GM21360 (cell line): ENCODE data around the gene ITM2C.

Experiments used
- ATAC-seq: cut with Tn5 transposase; IDR thresholded peaks from one replicate; pipeline ENCODE4 v1.9.1; 2021; ENCODE audit warnings: mild to moderate bottlenecking, moderate library complexity; ENCODE audit not compliant: unreplicated experiment

ITM2C gene

DNA sequence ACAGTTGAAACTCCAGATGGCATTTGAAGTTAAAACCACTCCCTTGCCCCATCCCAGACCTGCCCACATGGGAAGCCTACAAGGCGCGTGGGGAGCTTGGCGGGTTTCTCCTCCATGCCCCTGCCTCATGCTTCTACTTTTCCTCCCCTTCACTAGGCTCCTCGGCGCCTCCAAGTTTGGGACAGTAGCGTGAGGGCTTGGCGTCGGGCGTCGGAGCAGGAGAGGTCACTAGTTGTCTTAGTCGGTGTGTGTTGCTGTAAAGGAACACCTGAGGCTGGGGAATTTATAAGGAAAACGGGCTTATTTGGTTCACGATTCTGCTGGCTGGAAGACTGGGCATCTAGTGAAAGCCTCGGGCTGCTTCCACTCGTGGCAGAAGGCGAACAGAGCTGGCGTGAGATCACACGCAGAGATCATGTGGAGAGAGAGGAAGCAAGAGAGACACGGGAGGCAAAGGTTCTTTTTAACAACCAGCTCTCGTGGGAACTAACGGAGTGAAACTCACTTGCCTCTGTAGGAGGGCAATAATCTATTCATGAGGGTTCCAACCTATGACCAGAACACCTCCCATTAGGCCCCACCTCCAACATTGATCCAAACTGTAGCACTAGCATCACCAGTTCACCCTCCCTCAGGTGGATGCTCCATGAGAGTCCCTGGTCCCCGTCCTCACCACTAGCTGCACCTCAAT is 25.3 kb downstream of the ITM2C start:
- ATAC-seq: no peak

DNA sequence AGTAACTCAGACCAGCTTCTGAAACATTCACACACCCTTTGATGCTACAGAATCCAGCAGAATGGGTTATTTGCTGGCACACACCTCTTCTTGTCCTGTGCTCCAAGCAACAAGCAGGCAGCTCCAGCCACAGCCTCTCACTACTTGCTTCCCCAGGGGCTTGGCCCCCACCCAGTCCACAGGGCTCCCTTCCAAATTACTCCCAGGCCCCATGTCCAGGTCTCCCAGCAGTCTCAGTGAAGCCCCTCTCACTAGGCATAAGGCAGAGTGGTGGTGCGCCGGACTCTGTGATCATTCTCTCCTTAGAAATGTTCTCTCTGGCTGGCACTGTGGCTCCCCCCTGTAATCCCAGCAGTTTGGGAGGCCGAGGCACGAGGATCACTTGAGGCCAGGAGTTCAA is 25.9 kb downstream of the ITM2C start:
- no peak for ATAC-seq

DNA sequence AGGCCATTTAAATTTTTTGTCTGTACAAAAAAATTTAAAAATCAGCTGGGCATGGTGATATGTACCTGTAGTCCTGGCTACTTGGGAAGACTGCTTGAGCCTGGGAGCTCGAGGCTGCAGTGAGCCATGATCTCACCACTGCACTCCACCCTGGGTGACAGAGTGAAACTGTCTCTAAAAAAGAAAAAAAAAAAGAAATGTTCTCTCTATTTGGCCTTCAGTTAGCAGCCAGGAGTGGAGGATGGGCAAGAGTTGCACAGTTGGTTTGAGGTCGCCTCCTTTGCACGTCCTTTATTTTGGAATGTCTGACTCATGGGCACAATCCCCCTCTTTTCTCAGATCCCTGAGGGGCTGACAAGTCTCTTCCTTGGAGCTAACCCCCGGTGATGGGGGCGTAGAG is 26.3 kb downstream of the ITM2C start:
- no peak for ATAC-seq

DNA sequence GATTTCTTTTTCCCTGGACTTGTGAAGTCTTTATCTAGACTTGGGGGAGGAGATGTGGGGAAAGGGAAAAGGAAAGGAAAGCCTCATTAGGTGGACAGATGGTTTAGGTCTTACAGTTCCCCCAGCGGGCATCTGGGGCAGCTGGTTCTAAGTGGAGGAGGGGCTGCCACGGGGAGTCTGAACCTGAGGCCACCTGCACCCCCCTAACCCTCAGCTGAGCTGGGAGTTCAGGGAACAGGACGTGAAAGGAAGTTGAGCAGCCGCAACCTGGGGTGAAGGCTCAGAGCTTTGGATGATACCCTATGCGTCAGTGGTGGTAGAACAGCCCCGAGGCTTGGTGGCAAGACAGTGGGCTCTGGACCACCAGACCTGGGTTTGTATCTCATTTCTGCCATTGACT is 26.8 kb downstream of the ITM2C start:
- ATAC-seq: no peak

DNA sequence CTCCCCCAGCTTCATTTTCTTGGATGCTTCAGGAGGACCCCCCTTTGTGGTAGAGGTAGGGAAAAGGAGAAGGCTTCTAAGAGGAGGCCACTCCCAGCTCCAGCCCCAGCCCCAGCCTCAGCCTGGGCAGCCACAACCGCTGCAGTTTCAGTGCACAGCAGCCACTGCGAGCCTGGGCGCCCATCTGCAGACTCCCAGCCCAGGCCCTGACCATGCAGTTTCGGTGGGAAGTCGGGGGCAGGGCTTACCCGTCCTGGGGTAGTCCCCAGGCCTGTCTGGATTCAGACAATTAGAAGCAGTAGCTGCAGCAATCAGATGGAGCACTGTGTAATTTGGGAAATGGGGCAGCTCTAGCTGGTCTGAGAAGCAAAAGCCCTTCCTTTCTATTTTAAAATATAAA is 28.6 kb downstream of the ITM2C start:
- ATAC-seq: peak; percentile 70

DNA sequence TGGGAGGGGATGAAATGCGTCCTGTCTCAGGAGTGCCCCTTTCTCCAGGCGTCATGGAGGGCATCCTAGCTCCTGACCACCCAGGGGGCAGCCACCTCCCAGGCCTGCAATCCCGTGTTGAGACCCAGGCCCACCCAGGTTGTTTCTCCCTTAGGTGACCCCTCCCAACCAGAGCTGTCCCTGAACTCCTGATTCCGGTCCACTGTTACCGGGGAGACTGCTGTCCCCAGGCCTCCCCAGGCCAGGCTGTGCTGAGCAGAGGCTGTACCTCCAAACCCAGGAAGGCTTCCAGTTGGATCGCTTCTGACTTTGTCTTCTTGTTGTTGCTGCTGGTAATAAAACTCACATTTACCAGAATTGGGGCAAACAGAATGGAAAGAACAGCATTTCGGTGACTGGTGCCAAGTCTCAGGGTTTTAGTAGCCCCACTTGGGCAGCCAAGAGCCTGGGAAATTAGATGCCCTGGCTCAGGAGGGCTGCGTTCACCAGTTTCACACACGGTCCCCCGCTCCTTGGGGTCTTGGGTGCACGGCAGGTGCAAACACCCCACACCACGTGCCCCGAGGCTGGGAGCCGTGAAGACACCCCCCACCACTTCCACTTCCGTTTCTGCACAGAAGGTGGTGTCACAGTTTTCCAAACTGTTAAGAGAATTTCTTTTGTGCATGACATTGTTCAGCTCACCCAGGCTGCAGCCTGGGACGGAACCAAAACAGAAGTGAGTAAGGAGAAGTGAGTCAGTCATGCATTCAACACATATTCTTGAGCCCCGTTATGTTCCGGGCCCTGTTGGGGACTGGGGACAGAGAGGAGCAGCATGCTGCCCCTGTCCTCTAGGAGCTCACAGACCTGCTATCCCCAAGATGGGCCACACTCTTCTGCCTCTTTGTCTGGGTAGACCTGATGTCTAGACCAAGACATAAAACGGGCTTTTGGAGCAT is 29.4 kb downstream of the ITM2C start:
- no peak for ATAC-seq

DNA sequence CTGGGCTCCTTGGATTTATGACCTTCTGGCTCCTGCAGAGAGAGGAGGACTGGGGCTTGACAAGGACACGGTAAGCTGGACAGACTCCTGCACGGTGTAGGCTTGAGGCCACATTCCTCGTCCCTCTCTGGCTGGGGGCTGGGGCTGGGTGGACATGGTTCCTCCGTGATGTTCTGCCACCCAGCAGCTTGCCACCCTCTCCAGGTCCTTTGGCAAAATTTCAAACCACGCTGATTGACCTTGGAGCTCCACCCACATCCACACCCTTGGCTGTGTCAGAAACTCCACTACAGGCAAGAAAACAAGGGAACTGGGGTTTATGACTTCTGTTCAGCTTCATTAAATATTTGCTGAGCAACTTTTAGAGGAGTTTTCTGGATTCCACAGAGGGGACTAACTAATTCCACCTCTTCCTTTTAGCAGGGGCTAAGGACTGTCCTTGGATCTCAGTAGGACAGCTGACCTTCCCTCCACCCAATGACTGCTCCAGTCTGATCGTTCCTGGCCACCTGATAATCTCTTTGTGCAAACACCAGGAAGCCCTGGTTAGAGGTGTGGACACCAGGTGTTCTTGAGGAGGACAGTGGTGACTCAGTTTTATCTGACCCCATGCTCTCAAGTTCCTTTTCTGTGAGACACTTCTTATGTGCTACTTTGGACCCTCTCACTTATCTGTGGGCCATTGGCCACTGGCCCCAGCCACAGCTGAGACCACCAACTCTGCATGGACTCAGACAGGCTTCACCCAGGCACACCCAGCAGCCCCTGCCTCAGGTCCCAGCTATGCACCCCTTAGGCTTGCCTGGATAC is 31.0 kb downstream of the ITM2C start:
- no peak for ATAC-seq

DNA sequence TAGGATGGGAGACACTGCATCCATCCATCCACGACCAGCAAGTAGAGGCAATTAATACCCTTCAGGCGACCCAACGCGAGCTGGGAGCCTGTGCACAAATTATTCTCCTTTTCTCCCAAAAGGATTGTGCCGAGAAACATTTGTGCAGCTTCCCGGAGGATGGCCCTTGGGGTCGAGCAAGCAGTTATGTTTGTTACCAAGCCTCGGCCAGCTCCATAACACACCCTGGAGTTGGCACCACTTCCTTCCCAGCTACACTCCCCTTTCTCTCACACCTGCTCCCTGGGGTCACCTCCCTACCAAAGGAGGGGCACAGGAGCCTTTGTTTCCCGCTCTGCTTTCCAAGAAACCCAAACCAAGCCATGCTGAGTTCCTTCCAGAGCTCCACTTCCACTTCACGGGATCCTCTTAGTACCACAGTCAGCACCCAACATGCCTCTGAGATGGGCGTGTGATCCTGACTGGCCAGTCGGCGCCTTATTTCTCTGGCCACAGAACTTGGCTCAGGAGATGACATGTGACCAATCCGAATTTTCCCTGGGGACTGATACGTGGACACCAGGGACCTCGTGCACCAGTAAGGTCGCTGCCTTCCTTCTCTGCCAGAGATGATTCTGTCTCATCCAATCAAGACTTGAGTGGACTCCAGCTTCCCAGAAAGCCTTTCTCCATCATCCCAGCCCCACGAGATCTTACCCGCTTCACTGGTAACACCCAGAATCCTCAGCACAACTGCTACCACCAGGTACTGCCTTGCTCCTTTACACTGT is 31.8 kb downstream of the ITM2C start:
- ATAC-seq: no peak

DNA sequence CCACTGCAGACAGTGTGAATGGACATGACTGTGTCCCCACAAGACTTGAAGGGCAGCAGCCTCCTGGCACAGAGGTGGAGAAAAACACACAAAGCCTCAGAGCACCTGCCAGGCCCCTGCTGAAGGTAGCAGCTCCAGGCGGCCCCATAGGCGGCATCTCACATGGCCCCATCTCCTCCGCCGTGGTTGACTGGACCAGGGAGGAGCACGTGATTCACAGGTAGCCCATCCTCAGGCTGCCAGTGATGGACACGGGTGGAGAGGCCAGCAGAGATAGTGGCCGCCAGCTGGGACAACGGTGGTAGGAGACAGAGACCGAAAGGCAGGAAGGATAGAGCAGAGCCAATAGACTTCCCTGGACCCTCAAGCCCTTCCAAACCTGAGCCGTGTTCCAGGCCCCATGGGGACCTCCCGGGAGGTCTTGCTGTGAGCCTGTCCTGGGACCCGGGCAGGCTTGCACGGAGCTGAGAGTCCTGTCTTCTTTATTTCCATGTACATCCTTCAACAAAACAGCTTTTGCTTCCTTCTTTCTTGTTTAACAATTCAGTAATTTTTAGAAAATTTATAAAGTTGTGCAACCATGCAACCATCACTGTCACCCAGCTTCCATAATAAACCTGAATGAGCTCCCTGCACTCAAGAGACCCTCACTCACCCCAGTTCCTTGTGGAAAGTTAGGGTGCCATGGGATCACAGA is 33.4 kb downstream of the ITM2C start:
- ATAC-seq: no peak

DNA sequence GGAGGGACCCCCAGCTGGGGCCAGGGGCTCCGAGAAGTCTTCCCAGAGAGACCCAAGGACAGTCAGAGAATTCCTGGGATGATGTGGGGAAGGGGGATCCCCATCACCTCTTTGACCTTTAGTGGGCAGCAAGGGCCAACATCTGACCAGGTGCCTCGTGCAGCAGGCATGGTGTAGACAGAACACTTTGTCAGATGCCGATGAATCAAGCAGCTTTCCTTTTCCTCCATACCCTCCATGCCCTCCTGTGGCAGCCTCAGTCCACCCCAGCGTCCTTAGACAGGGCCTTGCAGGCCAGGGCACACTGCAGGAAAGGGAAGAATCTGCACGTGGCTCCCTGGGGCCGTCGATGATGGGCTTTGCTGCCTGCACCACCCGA is 34.0 kb downstream of the ITM2C start:
- no peak for ATAC-seq

DNA sequence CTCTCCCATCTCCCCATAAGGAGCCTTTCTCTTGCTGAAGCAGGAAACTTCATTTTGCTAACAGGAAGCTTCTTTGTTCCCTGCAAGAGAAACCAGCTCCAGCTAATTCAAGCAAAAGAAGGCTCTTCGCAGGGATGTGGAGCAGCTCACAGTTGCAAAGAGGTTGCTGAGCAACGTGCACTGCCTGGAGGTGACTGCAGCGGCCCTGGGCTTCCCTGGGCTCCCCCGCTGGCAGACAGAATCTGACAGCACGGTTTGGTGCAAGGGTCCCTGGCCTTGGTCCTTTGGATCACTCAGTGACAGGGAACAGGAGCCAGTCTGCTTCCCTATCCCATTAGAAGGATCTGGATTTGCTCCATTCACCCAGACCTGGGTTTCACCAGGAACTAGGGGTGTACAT is 34.5 kb downstream of the ITM2C start:
- ATAC-seq: no peak

DNA sequence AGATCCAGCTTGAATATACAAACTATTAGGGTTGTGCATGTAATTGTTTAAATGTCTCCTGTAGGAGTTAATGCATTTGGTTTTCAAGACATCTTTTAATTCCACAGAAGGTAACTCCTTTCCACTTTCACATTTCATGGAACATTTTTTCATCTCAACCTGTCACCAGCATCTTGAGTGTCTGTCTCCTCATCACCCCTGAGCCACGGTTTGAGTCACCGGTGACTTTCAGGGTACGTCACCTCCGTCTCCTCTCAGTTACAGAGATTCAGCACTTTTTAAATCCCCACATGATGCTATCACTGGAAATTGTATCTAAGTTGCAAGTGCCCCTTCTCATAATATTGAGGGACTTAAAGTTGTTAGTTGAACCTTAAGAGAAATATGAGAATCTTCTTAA is 35.0 kb downstream of the ITM2C start:
- no peak for ATAC-seq

DNA sequence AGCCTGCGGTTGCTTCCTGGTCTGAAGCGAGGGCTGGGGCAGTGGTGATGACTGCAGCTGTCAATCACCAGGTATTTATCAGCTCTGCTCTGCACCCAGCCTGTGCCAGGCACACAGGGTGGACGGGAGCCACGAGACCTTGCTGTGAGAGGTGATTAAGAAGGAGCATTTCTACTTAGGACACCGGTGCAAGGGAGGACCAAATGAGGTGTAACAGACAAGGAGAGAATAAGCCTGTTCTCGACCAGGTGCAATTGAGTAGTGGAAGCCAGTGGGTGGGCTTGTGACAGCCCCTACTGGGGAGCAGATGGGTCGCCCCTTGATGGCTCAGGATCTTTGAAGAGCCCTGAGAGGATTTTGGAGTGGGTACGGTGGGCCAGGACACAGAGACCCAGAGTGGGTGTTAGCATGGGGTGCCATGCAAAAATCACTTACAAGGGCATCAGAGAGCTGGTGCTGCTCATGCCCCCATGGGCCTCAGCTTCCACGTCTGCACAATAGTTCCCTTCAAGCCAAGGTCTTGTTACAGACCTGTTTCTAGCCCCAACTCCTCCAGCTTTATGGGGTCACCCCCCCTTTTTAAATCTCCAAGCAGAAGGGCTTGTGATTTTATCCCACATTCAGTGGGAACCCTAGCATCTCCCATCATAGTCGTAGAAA is 35.7 kb downstream of the ITM2C start:
- no peak for ATAC-seq

DNA sequence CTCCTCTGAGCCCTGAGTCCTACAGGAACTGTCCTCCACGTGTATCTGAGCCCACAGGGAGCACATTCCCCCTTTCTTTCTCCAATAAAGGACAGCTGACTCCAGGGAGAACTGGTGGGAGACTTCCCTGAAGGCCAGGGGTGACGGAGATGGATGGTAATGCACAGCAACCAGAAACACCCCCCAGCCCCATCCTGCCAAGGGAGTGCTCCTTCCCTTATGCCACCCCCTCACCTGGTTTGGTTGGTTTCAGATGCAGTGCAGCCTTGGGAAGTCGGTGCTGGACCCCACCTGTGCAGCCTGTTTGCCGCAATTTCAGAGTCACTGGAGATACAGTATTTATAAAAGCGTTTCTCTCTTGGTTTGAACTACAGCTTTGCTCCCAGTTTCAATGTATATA is 36.3 kb downstream of the ITM2C start:
- ATAC-seq: no peak

DNA sequence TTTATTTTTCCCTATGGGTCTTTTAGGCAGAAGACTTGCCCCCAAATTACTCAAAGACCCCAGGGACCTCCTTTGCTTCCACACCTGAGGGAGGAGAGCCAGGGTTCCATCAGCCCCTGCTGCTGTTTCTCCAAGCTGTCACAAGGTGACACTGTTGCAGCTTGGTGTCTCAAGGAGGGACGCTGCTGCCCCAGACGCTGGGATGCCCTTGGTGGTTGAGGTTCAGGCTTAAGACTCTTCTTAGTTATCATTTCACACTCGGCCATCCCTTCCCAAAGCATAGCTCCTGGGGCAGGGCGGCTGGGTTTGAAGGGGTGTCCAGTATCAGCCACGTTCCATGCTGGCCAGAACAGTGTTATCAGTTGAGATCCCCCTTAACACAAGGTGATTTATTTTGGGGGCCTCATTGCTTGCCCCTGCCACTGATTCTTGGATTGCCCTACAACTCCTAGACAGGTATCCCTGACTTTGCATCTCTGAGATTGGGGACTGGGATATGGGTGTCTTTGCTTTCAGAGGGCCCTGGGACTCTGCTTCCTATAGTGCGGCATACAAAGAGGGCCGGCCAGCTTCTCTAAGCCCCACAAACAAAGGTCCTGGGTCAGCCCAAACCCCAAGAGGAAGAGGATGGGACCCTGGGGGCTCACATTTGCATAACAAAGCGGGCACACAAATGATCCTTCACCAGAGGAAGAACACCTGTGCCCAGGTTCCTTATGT is 37.6 kb downstream of the ITM2C start:
- peak; percentile 68 for ATAC-seq

DNA sequence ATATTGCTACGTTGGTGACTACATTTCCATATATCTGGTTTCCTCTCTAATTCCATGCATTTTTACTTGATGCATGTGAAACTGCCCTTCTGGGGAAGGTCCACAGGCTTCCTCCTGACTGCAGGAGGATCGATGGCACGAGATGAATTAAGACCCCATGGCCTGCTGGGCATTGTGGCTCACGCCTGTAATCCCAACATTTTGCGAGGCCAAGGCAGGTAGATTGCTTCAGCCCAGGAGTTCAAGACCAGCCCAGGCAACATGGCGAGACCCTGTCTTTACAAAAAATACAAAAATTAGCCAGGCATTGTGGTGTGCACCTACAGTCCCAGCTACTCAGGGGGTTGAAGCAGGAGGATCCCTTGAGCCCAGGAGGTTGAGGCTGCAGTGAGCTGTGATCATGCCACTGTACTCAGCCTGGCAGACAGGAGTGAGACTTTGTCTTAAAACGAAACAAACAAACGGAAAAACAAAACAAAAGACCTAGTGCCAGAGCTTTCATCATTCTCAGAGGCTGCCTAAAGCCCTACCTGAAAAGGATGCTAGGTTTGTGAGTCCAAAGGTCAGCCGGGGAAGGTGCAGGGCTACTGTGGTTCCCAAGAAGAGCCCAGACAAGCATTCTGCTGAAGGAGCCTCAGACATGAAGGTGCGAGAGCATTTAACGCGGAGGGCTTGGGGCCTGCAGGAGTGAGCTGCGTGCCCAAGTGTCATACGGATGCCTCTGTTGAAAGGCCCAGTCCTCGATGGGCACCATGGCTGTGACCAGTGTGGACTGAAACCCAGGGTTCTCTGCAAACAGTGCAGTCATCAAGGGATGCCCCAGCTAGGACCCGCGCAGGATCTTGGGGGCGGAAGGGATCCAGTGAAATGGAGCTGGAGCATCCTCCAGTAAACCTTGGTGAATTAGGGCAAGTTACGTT is 38.7 kb downstream of the ITM2C start:
- ATAC-seq: no peak

DNA sequence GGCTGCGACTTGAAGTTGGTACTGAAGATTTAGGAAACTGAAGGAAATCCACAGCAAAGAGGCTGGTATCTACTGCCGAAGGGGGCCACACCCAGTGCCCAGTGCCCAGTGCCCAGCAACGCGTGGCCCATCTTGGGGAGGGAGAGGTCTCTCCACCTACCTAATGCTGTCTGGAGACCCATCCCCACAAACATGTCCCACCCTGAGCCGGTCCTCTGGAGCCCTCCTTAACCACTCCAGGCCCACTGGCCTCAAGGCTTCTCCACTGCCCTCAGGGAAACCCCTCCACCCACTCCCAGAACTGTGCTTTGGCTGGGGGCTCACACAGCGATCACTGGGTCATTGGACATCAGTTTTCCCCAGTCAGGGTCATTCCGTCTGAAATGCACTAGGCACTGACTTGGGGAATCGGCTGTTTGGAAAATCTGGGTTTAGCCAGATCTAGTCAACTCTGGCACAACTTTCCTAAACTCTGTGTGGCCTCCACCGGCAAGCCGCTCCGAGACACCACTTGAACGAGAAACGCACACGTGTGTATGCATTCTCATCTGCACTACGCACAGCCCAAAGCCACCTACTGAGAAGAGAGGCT is 40.2 kb downstream of the ITM2C start:
- ATAC-seq: no peak
